Measurements from ENCODE around the gene CALR3. TPM values are rescaled to one million over a fixed set of nuclear protein-coding genes. Genes with fewer than 3 reads are reported as not detected.

CALR3 gene
- total and polyA plus RNA-seq, 2 of the 8 experiments (the other 6 are each of a cell fraction or from before 2014, with no cell fraction given), result 0.11 to 0.32 TPM

- no peak for TF ChIP-seq CHD7 (IDR thresholded peaks at IDR 0.05; ENCODE audit: insufficient replicate concordance, low read length)
- TF ChIP-seq CBX8 (IDR thresholded peaks at IDR 0.05; ENCODE audit: borderline replicate concordance, low read depth, low read length), result no peak
- TF ChIP-seq USF2 (IDR thresholded peaks at IDR 0.05; ENCODE audit: low read length), result no peak
- TF ChIP-seq CREB1 (IDR thresholded peaks at IDR 0.05), result no peak
- no peak for TF ChIP-seq HDAC6 (IDR thresholded peaks at IDR 0.05; ENCODE audit: low read depth, low read length)
- TF ChIP-seq TEAD4 (IDR thresholded peaks at IDR 0.05; ENCODE audit: low read depth, low read length), result no peak
- no peak for TF ChIP-seq RXRA (IDR thresholded peaks at IDR 0.05; ENCODE audit: insufficient read depth, low read depth, low read length)
- no peak for TF ChIP-seq SIX5 (IDR thresholded peaks at IDR 0.05; ENCODE audit: low read depth, low read length)
Observed at GRCh38 chr19:16435999-16436650, 59.8 kb downstream of the CALR3 start (continued).

All from H1 (cell line).